H1 (cell line): ENCODE measurements around the gene CCDC71. TPM values are rescaled to one million over a fixed set of nuclear protein-coding genes. Genes with fewer than 3 reads are reported as not detected.
A peak's percentile ranks its signal among the peaks of the same experiment; 100 is the strongest.

Experiments used
- CTCF ChIA-PET: fragments of 300-600 bp; sonication (Branson Sonifier 250); formaldehyde crosslinking; loops from one replicate; lab custom pipeline; 2021; ENCODE audit not compliant: partially characterized antibody; lab: Charles Lee
- POLR2A ChIA-PET: fragments of 300-600 bp; sonication (Branson Sonifier 250); formaldehyde crosslinking; loops from one replicate; lab custom pipeline; 2021; ENCODE audit warnings: inconsistent platforms; ENCODE audit not compliant: partially characterized antibody; lab: Charles Lee
- DNase-seq, 2 experiments: peaks; one replicate each; pipeline versions ENCODE4 v3.0.0 to v3.0.0-alpha.2; 2010 to 2022; ENCODE audit warnings: low spot score in 2 of 2, low read depth in 1 of 2, mixed read lengths in 1 of 2
- FAIRE-seq: peaks from 2 replicates; lab custom pipeline; 2011; peaks lifted over from hg19 to GRCh38; lab: Jason Lieb, UNC
- H2AFZ ChIP-seq: 2 replicates; pipeline ENCODE4 v1.8.1; 2012; ENCODE audit warnings: low read length, inconsistent platforms
- H2AK5ac ChIP-seq: 2 replicates; pipeline ENCODE4 v1.6.1; 2013; ENCODE audit warnings: low read depth, low read length
- H2BK120ac ChIP-seq: replicated peaks from 2 replicates; pipeline ENCODE3; 2013; ENCODE audit warnings: low read depth, low read length, inconsistent platforms
- H2BK12ac ChIP-seq: 2 replicates; pipeline ENCODE4 v1.6.1; 2013; ENCODE audit warnings: low read depth, low read length
- H2BK15ac ChIP-seq: 2 replicates; pipeline ENCODE4 v1.6.1; 2013; ENCODE audit warnings: low read length
- H2BK20ac ChIP-seq: 2 replicates; pipeline ENCODE4 v1.6.1; 2013; ENCODE audit warnings: low read length
- H2BK5ac ChIP-seq: 2 replicates; pipeline ENCODE4 v1.6.1; 2013; ENCODE audit warnings: low read depth, low read length
- H3K14ac ChIP-seq: 2 replicates; pipeline ENCODE4 v1.6.1; 2013; ENCODE audit warnings: inconsistent platforms; ENCODE audit not compliant: insufficient read length
- H3K18ac ChIP-seq: 2 replicates; pipeline ENCODE4 v1.6.1; 2013; ENCODE audit warnings: low read length; ENCODE audit errors: extremely low read depth
- H3K23ac ChIP-seq: 2 replicates; pipeline ENCODE4 v1.6.1; 2013; ENCODE audit warnings: inconsistent platforms; ENCODE audit not compliant: insufficient read length
- H3K23me2 ChIP-seq: 2 replicates; pipeline ENCODE4 v1.6.1; 2013; ENCODE audit warnings: low read depth, low read length
- H3K27ac ChIP-seq: 2 replicates; pipeline ENCODE4 v1.6.1; 2011; ENCODE audit warnings: low read depth, low read length, inconsistent platforms
- H3K27me3 ChIP-seq, 4 experiments: replicated peaks in 1 of 4; 1 replicate in 1 of 4; 2 replicates in 3 of 4; pipeline versions ENCODE4 v1.6.1 to v1.8.1; 2011 to 2013; ENCODE audit warnings: low read length in 3 of 4, mild to moderate bottlenecking in 3 of 4, inconsistent platforms in 2 of 4, mixed read lengths in 2 of 4, moderate library complexity in 1 of 4; ENCODE audit not compliant: control insufficient read depth in 3 of 4, insufficient read depth in 3 of 4; ENCODE audit errors: extremely low read depth in 1 of 4
- H3K36me3 ChIP-seq, 4 experiments: 2 replicates each; pipeline versions ENCODE4 v1.6.1 to v1.8.1; 2011 to 2013; ENCODE audit warnings: mild to moderate bottlenecking in 4 of 4, low read length in 3 of 4, moderate library complexity in 2 of 4, control low read depth in 1 of 4, inconsistent platforms in 1 of 4; ENCODE audit not compliant: insufficient read depth in 4 of 4, control insufficient read depth in 2 of 4
- H3K4ac ChIP-seq: replicated peaks from 2 replicates; pipeline ENCODE3; 2013; ENCODE audit warnings: low read length, low read depth, mixed read lengths, inconsistent platforms; ENCODE audit not compliant: insufficient read length
- H3K4me1 ChIP-seq, 4 experiments: replicated peaks in 1 of 4; 1 replicate in 1 of 4; 2 replicates in 3 of 4; pipeline versions ENCODE4 v1.6.1 to v1.8.1; 2011 to 2013; ENCODE audit warnings: low read length in 3 of 4, inconsistent platforms in 2 of 4, mixed read lengths in 1 of 4; ENCODE audit not compliant: insufficient read depth in 4 of 4, control insufficient read depth in 3 of 4
- H3K4me2 ChIP-seq, 2 experiments: 2 replicates each; pipeline versions ENCODE4 v1.6.1 to v1.8.1; 2011 to 2013; ENCODE audit warnings: low read depth in 2 of 2, low read length in 2 of 2, control low read depth in 1 of 2, inconsistent platforms in 1 of 2, mild to moderate bottlenecking in 1 of 2; ENCODE audit not compliant: insufficient read depth in 1 of 2
- H3K4me3 ChIP-seq, 4 experiments: fragments of 200-600, 300-600 bp in 1 of 4; sonication (generic), shearing (Covaris generic), sonication (Bioruptor Twin) in 1 of 4; 2 replicates each; pipeline versions ENCODE4 v1.5.1 to v1.8.1; 2011 to 2016; ENCODE audit warnings: low read length in 4 of 4, low read depth in 3 of 4, control low read depth in 2 of 4, inconsistent platforms in 2 of 4, mild to moderate bottlenecking in 2 of 4, mixed read lengths in 1 of 4, moderate library complexity in 1 of 4; ENCODE audit not compliant: insufficient read depth in 2 of 4; ENCODE audit errors: extremely low read depth in 1 of 4
- H3K56ac ChIP-seq: replicated peaks from 2 replicates; pipeline ENCODE3; 2013; ENCODE audit warnings: low read depth, mild to moderate bottlenecking, mixed read lengths, low read length, inconsistent platforms; ENCODE audit not compliant: insufficient read length
- H3K79me1 ChIP-seq: 2 replicates; pipeline ENCODE4 v1.6.1; 2013; ENCODE audit warnings: low read depth, low read length, control low read depth
- H3K79me2 ChIP-seq, 2 experiments: 2 replicates each; pipeline versions ENCODE4 v1.6.1 to v1.8.1; 2012 to 2013; ENCODE audit warnings: low read length in 2 of 2, mild to moderate bottlenecking in 2 of 2, inconsistent platforms in 1 of 2; ENCODE audit not compliant: insufficient read depth in 2 of 2, control insufficient read depth in 1 of 2
- H3K9ac ChIP-seq, 4 experiments: replicated peaks in 1 of 4; 1 replicate in 1 of 4; 2 replicates in 3 of 4; pipeline versions ENCODE4 v1.6.1 to v1.8.1; 2011 to 2013; ENCODE audit warnings: low read depth in 3 of 4, low read length in 3 of 4, control low read depth in 2 of 4, mild to moderate bottlenecking in 2 of 4, moderate library complexity in 2 of 4, inconsistent platforms in 1 of 4; ENCODE audit errors: extremely low read depth in 1 of 4
- H3K9me3 ChIP-seq, 2 experiments: 2 replicates each; pipeline versions ENCODE4 v1.6.1 to v1.8.1; 2012 to 2013; ENCODE audit warnings: mild to moderate bottlenecking in 2 of 2, moderate library complexity in 2 of 2, control low read depth in 1 of 2, inconsistent platforms in 1 of 2, low read depth in 1 of 2, low read length in 1 of 2, mixed read lengths in 1 of 2; ENCODE audit not compliant: insufficient read depth in 2 of 2
- H4K20me1 ChIP-seq, 2 experiments: replicated peaks in 1 of 2; 2 replicates each; pipeline versions ENCODE3 to v1.8.1; 2011 to 2013; ENCODE audit warnings: inconsistent platforms in 2 of 2, low read length in 2 of 2, mild to moderate bottlenecking in 1 of 2; ENCODE audit not compliant: insufficient read depth in 2 of 2, control insufficient read depth in 1 of 2
- H4K5ac ChIP-seq: 2 replicates; pipeline ENCODE4 v1.6.1; 2013; ENCODE audit warnings: low read length, low read depth, mixed read lengths, inconsistent platforms; ENCODE audit not compliant: insufficient read length
- H4K8ac ChIP-seq: 2 replicates; pipeline ENCODE4 v1.8.0; 2013; ENCODE audit warnings: mild to moderate bottlenecking, moderate library complexity, low read length, inconsistent platforms; ENCODE audit not compliant: insufficient read depth; ENCODE audit errors: extremely low read depth
- H4K91ac ChIP-seq: replicated peaks from 2 replicates; pipeline ENCODE3; 2013; ENCODE audit warnings: low read length, mixed read lengths, inconsistent platforms; ENCODE audit not compliant: insufficient read length
- CTBP2 ChIP-seq: IDR thresholded peaks from 2 replicates; pipeline ENCODE4 v1.7.0; 2011; ENCODE audit warnings: borderline replicate concordance, mild to moderate bottlenecking, moderate library complexity, mixed read lengths, low read length; ENCODE audit not compliant: insufficient read depth, insufficient read length
- EZH2 ChIP-seq: fragments of 200-600 bp; sonication (generic); IDR thresholded peaks from 2 replicates; pipeline ENCODE4 v1.7.1; 2012; ENCODE audit warnings: low read depth, mild to moderate bottlenecking, moderate library complexity, low read length, inconsistent platforms; ENCODE audit not compliant: severe bottlenecking
- HDAC2 ChIP-seq, 2 experiments: fragments of 300-600 bp in 1 of 2; sonication (generic) in 1 of 2; IDR thresholded peaks; 2 replicates each; pipeline ENCODE4 v1.6.1; 2011 to 2012; ENCODE audit warnings: low read depth in 2 of 2, low read length in 2 of 2, mild to moderate bottlenecking in 2 of 2, moderate library complexity in 2 of 2, borderline replicate concordance in 1 of 2, inconsistent platforms in 1 of 2
- POLR2A ChIP-seq, 2 experiments: IDR thresholded peaks; 1 replicate in 1 of 2; 2 replicates in 1 of 2; pipeline ENCODE4 v1.6.1; 2011; ENCODE audit warnings: low read depth in 2 of 2, low read length in 2 of 2, mild to moderate bottlenecking in 2 of 2; ENCODE audit errors: control extremely low read depth in 1 of 2
- POLR2AphosphoS5 ChIP-seq: IDR thresholded peaks from 2 replicates; pipeline ENCODE4 v1.6.1; 2011; ENCODE audit warnings: low read depth, low read length
- RNF2 ChIP-seq: fragments of 200-900, 300-1000 bp; sonication (generic); IDR thresholded peaks from 2 replicates; pipeline ENCODE4 v1.7.1; 2016; ENCODE audit warnings: borderline replicate concordance, low read depth, mild to moderate bottlenecking, antibody characterized with exemption, low read length; ENCODE audit not compliant: poor library complexity, severe bottlenecking; ENCODE audit errors: missing control alignments
- SAP30 ChIP-seq: fragments of 300-600 bp; sonication (generic); IDR thresholded peaks from 2 replicates; pipeline ENCODE4 v1.7.1; 2012; ENCODE audit warnings: low read length, moderate library complexity, mild to moderate bottlenecking, inconsistent platforms; ENCODE audit not compliant: insufficient read depth, insufficient replicate concordance
- TAF7 ChIP-seq: optimal IDR thresholded peaks from 2 replicates; pipeline ENCODE3; 2011; ENCODE audit warnings: low read depth, mild to moderate bottlenecking, inconsistent platforms, low read length, moderate library complexity, borderline replicate concordance
- ZNF274 ChIP-seq: IDR thresholded peaks from 2 replicates; pipeline ENCODE4 v1.7.0; 2012; ENCODE audit warnings: low read length, borderline replicate concordance; ENCODE audit errors: extremely low read depth
- WGBS, 2 experiments: shearing (Covaris generic) in 1 of 2; methylation state at CpG; one replicate each; pipeline versions ENCODE4 v1.1.6 to v1.1.7; 2013 to 2015; ENCODE audit warnings: low lambda C conversion rate in 2 of 2, mixed read lengths in 2 of 2, inconsistent platforms in 1 of 2, low coverage in 1 of 2, missing lambda C conversion rate in 1 of 2; ENCODE audit not compliant: insufficient replicate concordance in 2 of 2, insufficient coverage in 1 of 2, insufficient read length in 1 of 2; ENCODE audit errors: extremely low coverage in 1 of 2, missing lambda C conversion rate in 1 of 2; 5-methylcytosine and 5-hydroxymethylcytosine counted together
- polyA plus RNA-seq, 7 experiments: library from polyadenylated mRNA; depleted of rRNA in 3 of 7; stranded (reverse) in 5 of 7; unstranded in 2 of 7; fragments of >200 nt in 5 of 7; fragments of 200-250 nt in 2 of 7; gene quantifications; 1 replicate in 5 of 7; 2 replicates in 1 of 7; 4 replicates in 1 of 7; pipeline versions ENCODE4 v1.2.1 to v1.2.3, GENCODE V29; 2011 to 2013; ENCODE audit warnings: missing spikeins in 2 of 7, mixed read lengths in 2 of 7
- total RNA-seq: library from RNA; stranded (reverse); fragmentation: NEBNext Ultra II Directional; extraction: Animal tissue kit (Norgen Biotek cat#: 25700); gene quantifications from 2 replicates; pipeline ENCODE4 v1.2.1, GENCODE V29; 2021

Gene CCDC71
- total and polyA plus RNA-seq, 2 of the 8 experiments (the other 6 are each of a cell fraction or from before 2014, with no cell fraction given): 26.7 to 57.4 TPM

DNA sequence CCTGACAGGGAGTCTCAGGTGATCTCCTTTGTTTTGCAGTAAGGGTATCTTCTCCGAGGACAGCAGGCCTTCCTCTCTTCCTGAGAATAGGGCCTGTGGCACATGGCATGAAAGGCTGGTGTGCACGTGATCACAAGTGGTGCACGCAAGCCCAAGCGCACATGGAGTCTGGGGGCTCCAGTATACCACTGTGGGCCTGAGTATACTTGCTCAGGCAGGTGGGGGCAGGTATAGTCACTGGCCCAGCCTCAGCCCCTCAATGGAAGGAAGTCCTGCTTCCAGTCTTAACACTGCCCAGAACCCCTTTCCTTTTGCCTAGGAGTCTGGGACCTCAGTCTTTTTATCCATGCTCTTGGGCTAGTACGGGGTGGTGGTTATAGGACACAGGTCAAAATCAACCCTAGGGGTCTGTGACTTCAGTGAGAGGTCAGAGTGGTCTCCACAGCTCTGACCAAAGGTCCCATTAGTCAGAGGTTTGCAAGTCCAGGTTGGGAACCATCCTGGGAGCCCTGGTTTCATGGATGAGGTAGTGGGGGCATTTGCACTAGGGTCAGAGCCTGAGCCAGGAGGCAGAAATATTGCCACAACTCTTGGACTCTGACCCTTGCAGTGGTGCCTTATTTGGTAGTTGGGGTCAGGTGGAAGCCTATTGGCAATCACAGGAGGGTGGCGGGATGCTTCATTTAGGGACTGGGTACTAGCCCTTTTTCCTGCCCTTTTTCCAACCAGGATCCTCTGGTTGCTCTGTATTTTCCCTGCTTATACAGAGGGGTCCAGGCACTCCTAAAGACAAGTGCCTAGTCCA is 823 bp upstream of the CCDC71 start:
- CTCF ChIA-PET: interaction anchor here (1.0 to 5.9 kb wide), 2 partner anchors 10 to 128 kb away, joined by 3 to 38 read pairs; no protein-coding TSS in a partner anchor
- Histone ChIP-seq H2BK120ac (no peak overlapping the region), H4K91ac (no peak overlapping the region), H3K18ac (no peak overlapping the region), H3K14ac (no peak overlapping the region), H2BK15ac (0 out of 2 replicates have a peak overlapping the region, but pooled peaks have one; percentile 16), H3K9me3 (no peaks in the 10 kb centered on the region), H2BK12ac (0 out of 2 replicates have a peak overlapping the region, but pooled peaks have one; percentile 7), H2AFZ (peak overlapping the region; percentile 74; the same call in 1 of the 2 replicates), H3K79me1 (peaks cover 23% of the 10 kb centered on the region), H3K23ac (no peak overlapping the region), H3K27me3 (peaks cover 0 to 3% (median 0%) of the 10 kb centered on the region in 4 experiments; a peak in 2 of 7 replicates), H2AK5ac (no peak overlapping the region), H3K4me1 (peaks cover 2 to 11% (median 4%) of the 10 kb centered on the region in 4 experiments), H4K5ac (peak overlapping the region; percentile 50), H3K4ac (peak overlapping the region; percentile 37), H3K79me2 (peaks cover 9 to 25% of the 10 kb centered on the region in 2 experiments; a peak in 3 of 4 replicates), H3K4me3 (peak overlapping the region; percentile 86 to 100 (median 94); a peak in 7 of 8 replicates), H4K20me1 (peaks cover 3 to 5% of the 10 kb centered on the region in 2 experiments), H3K4me2 (peak overlapping the region; percentile 77 to 99), H3K56ac (no peak overlapping the region), H3K9ac (peak overlapping the region in 1 of 4 experiments; percentile 16; a peak in 1 of 7 replicates), H4K8ac (peak overlapping the region; percentile 72), H3K36me3 (peaks cover 5 to 20% (median 12%) of the 10 kb centered on the region in 4 experiments), H2BK5ac (0 out of 2 replicates have a peak overlapping the region, but pooled peaks have one; percentile 47), H3K23me2 (peaks cover 15% of the 10 kb centered on the region), H3K27ac (no peak overlapping the region; the same call in 1 of the 2 replicates), H2BK20ac (no peak overlapping the region)
- POLR2A ChIA-PET: interaction anchor here (0.6 to 2.5 kb wide), 2 partner anchors 9 to 73 kb away, joined by 3 to 6 read pairs; partner anchors contain the start of gene QRICH1
- DNase-seq (no peak), FAIRE-seq (no peak)
- WGBS, 2 experiments: 90% methylated on average over 6 of the region's 6 CpGs; no CpG with 5 or more reads in 1 of the 2 experiments
- TF ChIP-seq RNF2 (no peak), SAP30 (no peak), POLR2A (IDR thresholded peaks at IDR 0.05; ENCODE audit: control extremely low read depth in 1 of 2, low read depth in 2 of 2, low read length in 2 of 2) (no peak), POLR2AphosphoS5 (no peak), CTBP2 (no peak), EZH2 (no peak), HDAC2 (IDR thresholded peaks at IDR 0.05; ENCODE audit: borderline replicate concordance in 1 of 2, low read depth in 2 of 2, low read length in 2 of 2) (no peak), ZNF274 (no peak), TAF7 (no peak)
